Mesenteric fat pad (tissue), 1 donor: ENCODE data around the gene MEOX2. TPM values are rescaled to one million over a fixed set of nuclear protein-coding genes. Genes with fewer than 3 reads are reported as not detected.

Source experiments
- DNase-seq: peaks from one replicate; pipeline ENCODE4 v3.0.0-alpha.2; 2020; ENCODE audit warnings: low spot score
- total RNA-seq: library from RNA; stranded (reverse); fragmentation: NEBNext Ultra II Directional; extraction: Animal tissue kit (Norgen Biotek cat#: 25700); gene quantifications from one replicate; pipeline ENCODE4 v1.2.1, GENCODE V29; 2021
- donor health status: DM: yes; HTN: yes; CAD: no.

Gene MEOX2
- total RNA-seq, 1 donor from 2014 or later, result 22.1 TPM

- DNase-seq, result no peak
Measured at GRCh38 chr7:15681631-15682030, 4.9 kb downstream of the MEOX2 start.

GRCh38 chr7:15681186-15681585, 5.3 kb downstream of the MEOX2 start:
- no peak for DNase-seq

GRCh38 chr7:15680446-15680845, 6.0 kb downstream of the MEOX2 start:
- no peak for DNase-seq

GRCh38 chr7:15679306-15679705, 7.2 kb downstream of the MEOX2 start:
- no peak for DNase-seq

GRCh38 chr7:15678653-15679052, 7.8 kb downstream of the MEOX2 start:
- DNase-seq, result no peak

GRCh38 chr7:15675379-15675778, 11.1 kb downstream of the MEOX2 start:
- no peak for DNase-seq

- DNase-seq, result no peak
Measured at GRCh38 chr7:15674586-15674985, 11.9 kb downstream of the MEOX2 start.

GRCh38 chr7:15669443-15670090, 16.9 kb downstream of the MEOX2 start:
- DNase-seq, result no peak

GRCh38 chr7:15667991-15668390, 18.5 kb downstream of the MEOX2 start:
- no peak for DNase-seq

GRCh38 chr7:15662451-15662850, 24.0 kb downstream of the MEOX2 start:
- no peak for DNase-seq

- DNase-seq, result no peak
Measured at GRCh38 chr7:15658247-15658646, 28.2 kb downstream of the MEOX2 start.

GRCh38 chr7:15652776-15653290, 33.6 kb downstream of the MEOX2 start:
- no peak for DNase-seq

- no peak for DNase-seq
Measured at GRCh38 chr7:15651693-15652092, 34.8 kb downstream of the MEOX2 start.

- DNase-seq, result no peak
Measured at GRCh38 chr7:15650787-15651186, 35.7 kb downstream of the MEOX2 start.

- no peak for DNase-seq
Measured at GRCh38 chr7:15648461-15648961, 38.0 kb downstream of the MEOX2 start.

- no peak for DNase-seq
Measured at GRCh38 chr7:15647309-15647708, 39.2 kb downstream of the MEOX2 start.

- no peak for DNase-seq
Measured at GRCh38 chr7:15643000-15643705, 43.3 kb downstream of the MEOX2 start.

- DNase-seq, result no peak
Measured at GRCh38 chr7:15628876-15629275, 57.6 kb downstream of the MEOX2 start.

- no peak for DNase-seq
Measured at GRCh38 chr7:15626041-15626440, 60.4 kb downstream of the MEOX2 start.

GRCh38 chr7:15625466-15625865, 61.0 kb downstream of the MEOX2 start:
- DNase-seq, result no peak

- DNase-seq, result no peak
Measured at GRCh38 chr7:15621468-15621867, 65.0 kb downstream of the MEOX2 start.

- no peak for DNase-seq
Measured at GRCh38 chr7:15620491-15621185, 65.8 kb downstream of the MEOX2 start.
